Fibroblast of pulmonary artery (primary cell): Measurements from ENCODE around the gene RBAK.

Source experiments
- DNase-seq: peaks from one replicate; pipeline ENCODE4 v3.0.0-alpha.2; 2010; ENCODE audit warnings: low read depth
- H3K4me3 ChIP-seq: replicated peaks from 2 replicates; pipeline ENCODE4 v1.5.1; 2011; ENCODE audit warnings: low read depth, mild to moderate bottlenecking, control low read depth, low read length, moderate library complexity
- TF ChIP-seq, protein P1 (sequence below): IDR thresholded peaks from 2 replicates; pipeline ENCODE4 v1.5.1; 2011; ENCODE audit warnings: mild to moderate bottlenecking, control low read depth, low read length, inconsistent platforms; ENCODE audit errors: missing control alignments

RBAK gene

DNA sequence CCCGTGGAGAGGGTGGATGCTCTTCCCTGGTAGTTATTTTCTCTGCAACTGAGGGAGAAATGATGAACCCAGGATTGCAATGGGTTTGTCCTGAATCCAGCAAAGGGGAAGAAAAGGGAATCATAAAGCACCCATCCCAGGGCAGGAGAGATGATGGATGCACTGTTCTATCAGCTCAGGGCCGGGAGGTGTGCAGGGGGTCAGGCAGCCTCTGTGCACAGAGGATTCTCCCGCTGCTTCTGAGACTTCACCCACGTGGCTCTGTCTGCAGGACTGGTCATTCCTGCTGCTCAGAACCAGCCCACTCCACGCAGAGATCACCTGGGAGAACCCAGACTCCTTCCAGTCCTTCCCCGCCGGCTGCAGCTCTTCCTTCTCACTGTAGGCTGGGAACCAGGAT lies 70.7 kb downstream of the RBAK start:
- no peak overlapping the region for H3K4me3 ChIP-seq
- TF ChIP-seq, protein P1, sequence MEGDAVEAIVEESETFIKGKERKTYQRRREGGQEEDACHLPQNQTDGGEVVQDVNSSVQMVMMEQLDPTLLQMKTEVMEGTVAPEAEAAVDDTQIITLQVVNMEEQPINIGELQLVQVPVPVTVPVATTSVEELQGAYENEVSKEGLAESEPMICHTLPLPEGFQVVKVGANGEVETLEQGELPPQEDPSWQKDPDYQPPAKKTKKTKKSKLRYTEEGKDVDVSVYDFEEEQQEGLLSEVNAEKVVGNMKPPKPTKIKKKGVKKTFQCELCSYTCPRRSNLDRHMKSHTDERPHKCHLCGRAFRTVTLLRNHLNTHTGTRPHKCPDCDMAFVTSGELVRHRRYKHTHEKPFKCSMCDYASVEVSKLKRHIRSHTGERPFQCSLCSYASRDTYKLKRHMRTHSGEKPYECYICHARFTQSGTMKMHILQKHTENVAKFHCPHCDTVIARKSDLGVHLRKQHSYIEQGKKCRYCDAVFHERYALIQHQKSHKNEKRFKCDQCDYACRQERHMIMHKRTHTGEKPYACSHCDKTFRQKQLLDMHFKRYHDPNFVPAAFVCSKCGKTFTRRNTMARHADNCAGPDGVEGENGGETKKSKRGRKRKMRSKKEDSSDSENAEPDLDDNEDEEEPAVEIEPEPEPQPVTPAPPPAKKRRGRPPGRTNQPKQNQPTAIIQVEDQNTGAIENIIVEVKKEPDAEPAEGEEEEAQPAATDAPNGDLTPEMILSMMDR = no peak
- no peak for DNase-seq

DNA sequence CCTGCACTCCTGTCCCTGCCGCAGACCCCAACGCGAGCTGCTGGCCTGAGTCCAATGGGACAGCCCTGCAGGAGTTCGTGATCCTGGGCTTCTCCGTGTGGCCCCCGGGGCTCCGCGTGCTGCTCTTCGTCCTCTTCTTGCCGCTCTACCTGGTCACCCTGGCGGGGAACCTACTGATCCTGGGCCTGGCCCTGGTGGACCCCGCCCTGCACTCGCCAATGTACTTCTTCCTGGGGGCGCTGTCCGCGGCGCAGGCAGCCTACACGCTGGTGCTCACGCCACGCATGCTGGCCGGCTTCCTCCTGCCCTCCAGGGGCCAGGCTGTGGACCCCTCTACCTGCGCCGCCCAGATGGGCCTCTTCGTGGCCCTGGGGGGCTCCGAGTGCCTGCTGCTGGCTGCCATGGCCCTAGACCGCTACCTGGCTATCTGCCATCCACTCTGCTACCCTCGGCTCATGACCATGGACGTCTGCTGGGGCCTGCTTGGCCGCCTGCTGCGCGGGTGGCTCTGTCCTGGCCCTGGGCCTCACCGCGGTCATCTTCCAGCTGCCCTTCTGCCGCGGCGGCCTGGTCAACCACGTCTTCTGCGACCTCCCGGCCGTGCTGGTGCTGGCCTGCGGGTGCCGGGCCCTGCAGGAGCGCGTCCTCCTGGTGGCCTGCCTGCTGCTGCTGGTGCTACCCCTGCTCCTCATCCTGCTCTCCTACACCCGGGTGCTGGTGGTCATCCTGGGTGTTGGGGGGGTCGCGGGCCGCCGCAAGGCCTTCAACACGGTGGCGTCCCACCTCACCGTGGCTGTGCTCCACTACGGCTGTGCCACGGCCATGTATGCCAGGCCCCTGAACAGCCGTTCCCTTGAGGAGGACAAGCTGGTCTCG lies 71.7 kb downstream of the RBAK start:
- no peak for DNase-seq
- TF ChIP-seq, protein P1 = no peak
- no peak overlapping the region for H3K4me3 ChIP-seq
